ENCODE results near the gene ZNRF1. TPM values are rescaled to one million over a fixed set of nuclear protein-coding genes. Genes with fewer than 3 reads are reported as not detected.
A peak's percentile ranks its signal among the peaks of the same experiment; 100 is the strongest.

ZNRF1 gene
- total RNA-seq, 3 donors from 2014 or later: 12.8 to 27.5 (median 24.4) TPM

DNA sequence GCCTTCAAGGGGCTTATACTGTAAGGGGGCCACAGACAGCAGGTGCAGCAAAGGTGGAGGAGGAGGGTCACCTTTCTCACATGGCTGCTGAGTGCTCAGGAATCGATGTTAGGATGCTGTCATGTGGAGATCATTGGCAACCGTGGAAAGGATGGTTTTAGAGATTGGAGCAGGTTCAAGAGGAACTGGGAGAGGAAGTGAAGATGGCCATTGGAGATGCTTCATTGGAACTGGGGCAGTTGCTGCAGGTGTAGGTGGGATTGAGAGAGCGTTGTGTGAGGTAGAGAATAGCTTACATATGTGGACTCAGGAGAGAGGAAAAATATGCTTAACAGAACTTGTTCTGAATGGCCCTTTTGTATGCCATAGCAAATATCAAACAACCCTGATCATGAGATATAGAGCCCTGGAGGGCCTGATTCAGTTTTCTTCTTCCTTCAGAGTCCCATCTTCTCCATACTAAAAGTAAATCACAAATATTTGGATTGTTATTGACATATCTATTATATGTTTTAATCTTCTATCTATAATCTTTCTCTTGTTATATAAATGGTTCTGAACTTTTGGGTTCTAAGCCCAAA, 77.0 kb downstream of the ZNRF1 start:
- Histone ChIP-seq H3K27ac (peak overlapping the region in 1 of 2 donors; percentile 45), H3K27me3 (no peaks in the 10 kb centered on the region), H3K4me3 (no peak overlapping the region), H3K36me3 (no peaks in the 10 kb centered on the region), H3K4me1 (peaks cover 0 to 5% of the 10 kb centered on the region in 2 donors), H3K9me3 (no peaks in the 10 kb centered on the region)
- intact Hi-C loops (cut with DNase I; ENCODE audit: low total_unique reads): no loop called here
- TF ChIP-seq, protein P1, sequence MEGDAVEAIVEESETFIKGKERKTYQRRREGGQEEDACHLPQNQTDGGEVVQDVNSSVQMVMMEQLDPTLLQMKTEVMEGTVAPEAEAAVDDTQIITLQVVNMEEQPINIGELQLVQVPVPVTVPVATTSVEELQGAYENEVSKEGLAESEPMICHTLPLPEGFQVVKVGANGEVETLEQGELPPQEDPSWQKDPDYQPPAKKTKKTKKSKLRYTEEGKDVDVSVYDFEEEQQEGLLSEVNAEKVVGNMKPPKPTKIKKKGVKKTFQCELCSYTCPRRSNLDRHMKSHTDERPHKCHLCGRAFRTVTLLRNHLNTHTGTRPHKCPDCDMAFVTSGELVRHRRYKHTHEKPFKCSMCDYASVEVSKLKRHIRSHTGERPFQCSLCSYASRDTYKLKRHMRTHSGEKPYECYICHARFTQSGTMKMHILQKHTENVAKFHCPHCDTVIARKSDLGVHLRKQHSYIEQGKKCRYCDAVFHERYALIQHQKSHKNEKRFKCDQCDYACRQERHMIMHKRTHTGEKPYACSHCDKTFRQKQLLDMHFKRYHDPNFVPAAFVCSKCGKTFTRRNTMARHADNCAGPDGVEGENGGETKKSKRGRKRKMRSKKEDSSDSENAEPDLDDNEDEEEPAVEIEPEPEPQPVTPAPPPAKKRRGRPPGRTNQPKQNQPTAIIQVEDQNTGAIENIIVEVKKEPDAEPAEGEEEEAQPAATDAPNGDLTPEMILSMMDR (IDR thresholded peaks at IDR 0.05): no peak
- TF ChIP-seq POLR2A (IDR thresholded peaks at IDR 0.05) (no peak), POLR2AphosphoS5 (IDR thresholded peaks at IDR 0.05) (no peak)
- DNase-seq (ENCODE audit: low spot score in 2 of 2): no peak

DNA sequence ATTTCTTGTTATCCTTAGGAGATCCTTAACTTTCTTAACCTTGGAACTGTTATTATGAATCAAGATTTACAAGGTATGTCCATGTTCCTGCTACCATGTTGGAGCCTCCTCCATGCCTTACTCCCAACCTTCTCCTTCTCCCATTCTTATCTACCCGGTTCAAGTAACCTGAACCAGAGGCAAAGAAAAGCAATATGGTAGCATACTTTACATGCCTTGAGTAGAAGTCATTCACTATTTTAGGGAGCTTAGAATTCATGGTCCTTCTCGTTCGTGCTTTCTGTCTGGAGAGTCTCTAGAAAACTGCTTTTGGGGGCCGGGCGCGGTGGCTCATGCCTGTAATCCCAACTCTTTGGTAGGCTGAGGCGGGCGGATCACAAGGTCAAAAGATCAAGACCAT, 80.1 kb downstream of the ZNRF1 start:
- intact Hi-C loops (cut with DNase I; ENCODE audit: low total_unique reads): no loop called here
- peaks cover 0 to 5% of the 10 kb centered on the region in 2 donors for H3K4me1 ChIP-seq
- no peak overlapping the region for H3K4me3 ChIP-seq

DNA sequence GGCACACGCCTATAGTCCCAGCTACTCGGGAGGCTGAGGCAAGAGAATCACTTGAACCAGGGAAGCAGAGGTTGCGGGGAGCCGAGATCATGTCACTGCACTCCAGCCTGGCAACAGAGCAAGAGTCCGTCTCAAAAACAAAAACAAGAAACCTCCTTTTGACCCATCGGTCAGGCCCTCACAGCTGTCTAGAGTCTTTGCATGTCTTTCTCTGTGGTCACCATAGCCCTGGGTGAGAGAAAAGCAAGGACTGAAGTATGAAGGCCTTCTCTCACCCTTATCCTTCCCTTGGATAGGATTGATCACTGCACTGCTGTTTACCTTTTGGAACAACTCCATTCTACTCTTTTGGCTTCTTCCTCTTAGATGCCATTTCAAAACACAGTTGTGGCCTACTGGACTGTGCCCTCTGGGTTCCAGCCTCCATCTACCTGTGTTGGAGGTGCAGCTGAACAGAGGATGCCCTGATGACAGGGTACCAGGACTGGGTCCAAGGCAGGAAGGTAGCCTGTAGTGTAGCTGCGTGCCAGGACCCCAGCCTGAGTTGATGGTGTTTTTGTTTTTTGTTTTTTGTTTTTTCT, 80.6 kb downstream of the ZNRF1 start:
- Histone ChIP-seq H3K4me1 (peaks cover 0 to 5% of the 10 kb centered on the region in 2 donors), H3K36me3 (no peaks in the 10 kb centered on the region)
- TF ChIP-seq POLR2A (IDR thresholded peaks at IDR 0.05) (no peak), POLR2AphosphoS5 (IDR thresholded peaks at IDR 0.05) (no peak)
- TF ChIP-seq, protein P1 (IDR thresholded peaks at IDR 0.05): no peak

More for the DNA sequence above, 80.1 kb downstream of the ZNRF1 start:
- no peak for TF ChIP-seq POLR2A (IDR thresholded peaks at IDR 0.05)
- no peak for TF ChIP-seq POLR2AphosphoS5 (IDR thresholded peaks at IDR 0.05)
- TF ChIP-seq, protein P1 (IDR thresholded peaks at IDR 0.05): no peak
- Histone ChIP-seq H3K27me3 (no peaks in the 10 kb centered on the region), H3K9me3 (no peaks in the 10 kb centered on the region), H3K36me3 (no peaks in the 10 kb centered on the region), H3K27ac (no peak overlapping the region)
- no peak for DNase-seq (ENCODE audit: low spot score in 2 of 2)

DNA sequence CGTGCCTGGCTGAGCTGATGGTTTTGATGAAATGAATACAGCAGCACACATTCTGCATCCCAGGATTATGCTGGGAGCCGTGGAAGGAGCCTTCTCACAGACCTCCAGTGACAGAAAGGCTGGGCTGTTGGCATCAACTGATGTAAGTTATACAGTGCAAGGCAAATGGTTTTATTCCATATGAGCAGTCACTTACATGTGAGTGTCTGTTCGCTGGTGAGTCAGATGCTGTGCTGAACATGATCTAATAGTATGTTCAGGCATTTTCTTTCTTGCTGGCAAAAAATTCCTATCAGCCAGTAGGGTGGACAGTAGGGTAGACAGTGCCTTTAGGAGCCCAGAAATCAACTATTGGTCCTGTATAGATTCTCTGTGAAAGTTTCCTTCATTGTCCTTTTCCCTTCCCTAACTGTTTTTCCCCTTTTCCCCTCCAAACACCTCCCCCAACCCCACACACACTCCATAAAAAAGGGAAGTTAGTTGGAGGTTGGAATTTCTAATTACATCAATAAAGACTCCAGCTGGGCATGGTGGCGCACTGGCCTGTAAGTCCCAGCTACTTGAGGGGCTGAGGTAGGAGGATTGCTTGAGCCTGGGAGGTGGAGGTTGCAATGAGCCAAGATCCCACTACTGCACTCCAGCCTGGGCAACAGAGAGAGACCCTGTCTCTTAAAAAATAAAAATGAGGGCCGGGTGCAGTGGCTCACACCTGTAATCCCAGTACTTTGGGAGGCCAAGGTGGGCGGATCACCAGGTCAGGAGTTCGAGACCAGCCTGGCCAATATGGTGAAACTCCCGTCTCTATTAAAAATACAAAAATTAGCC, 81.6 kb downstream of the ZNRF1 start:
- Histone ChIP-seq H3K4me3 (no peak overlapping the region), H3K4me1 (peaks cover 0 to 4% of the 10 kb centered on the region in 2 donors), H3K27ac (no peak overlapping the region), H3K9me3 (no peaks in the 10 kb centered on the region), H3K27me3 (no peaks in the 10 kb centered on the region), H3K36me3 (no peaks in the 10 kb centered on the region)
- intact Hi-C loops (cut with DNase I; ENCODE audit: low total_unique reads): no loop called here
- TF ChIP-seq, protein P1 (IDR thresholded peaks at IDR 0.05): no peak
- no peak for TF ChIP-seq POLR2A (IDR thresholded peaks at IDR 0.05)
- no peak for TF ChIP-seq POLR2AphosphoS5 (IDR thresholded peaks at IDR 0.05)
- no peak for DNase-seq (ENCODE audit: low spot score in 2 of 2)

More for the DNA sequence above, 80.6 kb downstream of the ZNRF1 start:
- no peak overlapping the region for H3K27ac ChIP-seq
- no peaks in the 10 kb centered on the region for H3K9me3 ChIP-seq
- intact Hi-C loops (cut with DNase I; ENCODE audit: low total_unique reads): no loop called here
- H3K27me3 ChIP-seq: no peaks in the 10 kb centered on the region
- no peak overlapping the region for H3K4me3 ChIP-seq
- no peak for DNase-seq (ENCODE audit: low spot score in 2 of 2)

All from breast epithelium (tissue), 4 donors.